ENCODE measurements around the gene PAM.
"Not testable (repeated sequence)": the region's sequence is repeated elsewhere in the genome, so short reads cannot be mapped to it uniquely, and the experiment has no call there.

Gene PAM

GRCh38 chr5:102743900-102744299, 11.2 kb upstream of the PAM start:
- no peaks in the 10 kb centered on the region for H3K27me3 Mint-ChIP-seq (ENCODE audit: low read depth, poor library complexity)
- no peak for DNase-seq
- H3K4me1 Mint-ChIP-seq, result peaks cover 45% of the 10 kb centered on the region
- TF ChIP-seq, protein P1, sequence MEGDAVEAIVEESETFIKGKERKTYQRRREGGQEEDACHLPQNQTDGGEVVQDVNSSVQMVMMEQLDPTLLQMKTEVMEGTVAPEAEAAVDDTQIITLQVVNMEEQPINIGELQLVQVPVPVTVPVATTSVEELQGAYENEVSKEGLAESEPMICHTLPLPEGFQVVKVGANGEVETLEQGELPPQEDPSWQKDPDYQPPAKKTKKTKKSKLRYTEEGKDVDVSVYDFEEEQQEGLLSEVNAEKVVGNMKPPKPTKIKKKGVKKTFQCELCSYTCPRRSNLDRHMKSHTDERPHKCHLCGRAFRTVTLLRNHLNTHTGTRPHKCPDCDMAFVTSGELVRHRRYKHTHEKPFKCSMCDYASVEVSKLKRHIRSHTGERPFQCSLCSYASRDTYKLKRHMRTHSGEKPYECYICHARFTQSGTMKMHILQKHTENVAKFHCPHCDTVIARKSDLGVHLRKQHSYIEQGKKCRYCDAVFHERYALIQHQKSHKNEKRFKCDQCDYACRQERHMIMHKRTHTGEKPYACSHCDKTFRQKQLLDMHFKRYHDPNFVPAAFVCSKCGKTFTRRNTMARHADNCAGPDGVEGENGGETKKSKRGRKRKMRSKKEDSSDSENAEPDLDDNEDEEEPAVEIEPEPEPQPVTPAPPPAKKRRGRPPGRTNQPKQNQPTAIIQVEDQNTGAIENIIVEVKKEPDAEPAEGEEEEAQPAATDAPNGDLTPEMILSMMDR (IDR thresholded peaks at IDR 0.05), result no peak
- H3K36me3 Mint-ChIP-seq (ENCODE audit: low read depth), result no peaks in the 10 kb centered on the region
- H3K9me3 Mint-ChIP-seq, result no peaks in the 10 kb centered on the region
- no peak overlapping the region for H3K27ac Mint-ChIP-seq
- H3K4me3 Mint-ChIP-seq, result no peak overlapping the region

- Mint-ChIP-seq H3K9me3 (peaks cover 7% of the 10 kb centered on the region), H3K4me3 (peak overlapping the region; percentile 0), H3K27ac (peak overlapping the region; percentile 68), H3K4me1 (peaks cover 73% of the 10 kb centered on the region), H3K27me3 (ENCODE audit: low read depth, poor library complexity) (no peaks in the 10 kb centered on the region), H3K36me3 (ENCODE audit: low read depth) (no peaks in the 10 kb centered on the region)
- no peak for DNase-seq
- TF ChIP-seq, protein P1 (IDR thresholded peaks at IDR 0.05), result no peak
Observed at GRCh38 chr5:102747386-102748166, 7.5 kb upstream of the PAM start.

GRCh38 chr5:102749416-102750030, 5.6 kb upstream of the PAM start:
- no peak overlapping the region for H3K4me3 Mint-ChIP-seq
- TF ChIP-seq, protein P1 (IDR thresholded peaks at IDR 0.05), result no peak
- H3K9me3 Mint-ChIP-seq, result peaks cover 10% of the 10 kb centered on the region
- H3K27me3 Mint-ChIP-seq (ENCODE audit: low read depth, poor library complexity), result peaks cover 7% of the 10 kb centered on the region
- H3K27ac Mint-ChIP-seq, result peak overlapping the region; percentile 5
- no peak for DNase-seq
- peaks cover 77% of the 10 kb centered on the region for H3K4me1 Mint-ChIP-seq
- peaks cover 8% of the 10 kb centered on the region for H3K36me3 Mint-ChIP-seq (ENCODE audit: low read depth)

- TF ChIP-seq, protein P1 (IDR thresholded peaks at IDR 0.05), result no peak
- Mint-ChIP-seq H3K4me1 (peaks cover 80% of the 10 kb centered on the region), H3K36me3 (ENCODE audit: low read depth) (peaks cover 8% of the 10 kb centered on the region), H3K27me3 (ENCODE audit: low read depth, poor library complexity) (peaks cover 7% of the 10 kb centered on the region), H3K9me3 (peaks cover 10% of the 10 kb centered on the region), H3K27ac (peak overlapping the region; percentile 5), H3K4me3 (no peak overlapping the region)
- DNase-seq, result no peak
Observed at GRCh38 chr5:102750151-102750834, 4.8 kb upstream of the PAM start.

DNA sequence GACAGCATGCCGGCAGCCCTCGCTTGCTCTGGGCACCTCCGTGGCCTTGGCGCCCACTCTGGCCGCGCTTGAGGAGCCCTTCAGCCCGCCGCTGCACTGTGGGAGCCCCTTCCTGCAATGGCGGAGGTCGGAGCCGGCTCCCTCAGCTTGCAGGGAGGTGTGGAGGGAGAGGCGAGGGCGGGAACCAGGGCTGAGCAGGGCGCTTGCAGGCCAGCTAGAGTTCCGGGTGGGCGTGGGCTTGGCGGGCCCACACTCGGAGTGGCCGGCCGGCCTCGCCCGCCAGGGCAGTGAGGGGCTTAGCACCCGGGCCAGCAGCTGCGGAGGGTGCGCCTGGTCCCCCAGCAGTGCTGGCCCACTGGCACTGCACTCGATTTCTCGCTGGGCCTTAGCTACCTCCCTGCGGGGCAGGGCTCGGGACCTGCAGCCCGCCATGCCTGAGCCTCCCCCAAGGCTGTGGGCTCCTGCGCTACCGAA, 3.2 kb upstream of the PAM start:
- Mint-ChIP-seq H3K4me1 (peaks cover 76% of the 10 kb centered on the region), H3K9me3 (peaks cover 10% of the 10 kb centered on the region)
- not testable (repeated sequence) for H3K4me3 Mint-ChIP-seq; H3K27ac Mint-ChIP-seq; H3K27me3 Mint-ChIP-seq (ENCODE audit: low read depth, poor library complexity); DNase-seq; H3K36me3 Mint-ChIP-seq (ENCODE audit: low read depth)

Measured in nephron progenitor cell (in vitro differentiated cells).